Urinary bladder (tissue), 2 donors: ENCODE measurements around the gene BRWD1. TPM values are rescaled to one million over a fixed set of nuclear protein-coding genes. Genes with fewer than 3 reads are reported as not detected.

ENCODE experiments used
- polyA plus RNA-seq: library from polyadenylated mRNA; stranded (reverse); fragments of 200-250 nt; gene quantifications from one replicate; pipeline ENCODE4 v1.2.3, GENCODE V29; 2013
- small RNA-seq: library from RNA; depleted of rRNA; stranded (forward); fragments of <200 nt; gene quantifications from one replicate; pipeline ENCODE3, GENCODE V24; 2014
- total RNA-seq: library from RNA; depleted of rRNA; stranded (reverse); fragments of >200 nt; gene quantifications from one replicate; pipeline ENCODE4 v1.2.3, GENCODE V29; 2014
- donor health status: healthy.

Gene BRWD1
- total and polyA plus RNA-seq, 2 donors = 19.5 to 195 TPM

Small RNAs within 50 kb of the gene (small RNA-seq; reads per million reads assigned to genes)
- not detected for gene RF00019

Other genes with a start within 250 kb of the BRWD1 start
- 23.5 TPM for gene PSMG1, start 130.2 kb downstream of the BRWD1 start, total RNA-seq
- gene PSMG1, start 130.2 kb downstream of the BRWD1 start, polyA plus RNA-seq = 28.3 TPM
- 239 TPM for gene HMGN1, start 35.5 kb upstream of the BRWD1 start, total RNA-seq
- 108 TPM for gene HMGN1, start 35.5 kb upstream of the BRWD1 start, polyA plus RNA-seq
- gene LCA5L, start 132.1 kb upstream of the BRWD1 start, total RNA-seq = 1.1 TPM
- gene LCA5L, start 132.1 kb upstream of the BRWD1 start, polyA plus RNA-seq = 1.5 TPM
- 15.8 TPM for gene SH3BGR, start 138.3 kb upstream of the BRWD1 start, total RNA-seq
- gene SH3BGR, start 138.3 kb upstream of the BRWD1 start, polyA plus RNA-seq = 30.8 TPM